Progenitor cell of endocrine pancreas (in vitro differentiated cells): ENCODE data around the gene C19orf12. TPM values are rescaled to one million over a fixed set of nuclear protein-coding genes. Genes with fewer than 3 reads are reported as not detected.

ENCODE experiments used
- DNase-seq: peaks from one replicate; pipeline ENCODE4 v3.0.0; 2021; ENCODE audit warnings: low spot score; ENCODE audit not compliant: unreplicated experiment
- H3K27ac Mint-ChIP-seq: 2 replicates; pipeline ENCODE4 v1.8.0; 2021; ENCODE audit warnings: mild to moderate bottlenecking, moderate library complexity, mixed read lengths
- H3K27me3 Mint-ChIP-seq: 2 replicates; pipeline ENCODE4 v1.8.0; 2021; ENCODE audit warnings: mixed read lengths
- H3K36me3 Mint-ChIP-seq: 2 replicates; pipeline ENCODE4 v1.8.0; 2022; ENCODE audit warnings: mixed read lengths; ENCODE audit not compliant: insufficient read depth
- H3K4me1 Mint-ChIP-seq: 2 replicates; pipeline ENCODE4 v1.8.0; 2021; ENCODE audit warnings: low read depth, mixed read lengths
- H3K4me3 Mint-ChIP-seq: 2 replicates; pipeline ENCODE4 v1.8.0; 2021; ENCODE audit warnings: low read depth, mild to moderate bottlenecking, moderate library complexity, mixed read lengths
- H3K9me3 Mint-ChIP-seq: 2 replicates; pipeline ENCODE4 v1.8.0; 2021; ENCODE audit warnings: low read depth, mixed read lengths
- CTCF ChIP-seq: fragments of 200-600 bp; sonication (generic); IDR thresholded peaks from one replicate; pipeline ENCODE4 v1.5.0; 2021; ENCODE audit warnings: antibody characterized with exemption, mild to moderate bottlenecking; ENCODE audit not compliant: unreplicated experiment
- total RNA-seq: library from RNA; stranded (reverse); gene quantifications from 2 replicates; pipeline ENCODE4 v1.2.1, GENCODE V29; 2021

C19orf12 gene
- total RNA-seq, 1 donor from 2014 or later, result 37.6 TPM

GRCh38 chr19:29677001-29677817 is 37.9 kb downstream of the C19orf12 start:
- Mint-ChIP-seq H3K4me3 (no peak overlapping the region), H3K27ac (peak overlapping the region; percentile 41), H3K27me3 (no peaks in the 10 kb centered on the region), H3K4me1 (no peaks in the 10 kb centered on the region), H3K9me3 (no peaks in the 10 kb centered on the region), H3K36me3 (no peaks in the 10 kb centered on the region)
- DNase-seq, result no peak
- peak; percentile 11 for TF ChIP-seq CTCF

- Mint-ChIP-seq H3K36me3 (peaks cover 2% of the 10 kb centered on the region), H3K27ac (peak overlapping the region; percentile 41), H3K4me3 (no peak overlapping the region), H3K27me3 (no peaks in the 10 kb centered on the region), H3K9me3 (no peaks in the 10 kb centered on the region), H3K4me1 (no peaks in the 10 kb centered on the region)
- no peak for DNase-seq
- no peak for TF ChIP-seq CTCF
Measured at GRCh38 chr19:29676586-29676985, 38.5 kb downstream of the C19orf12 start.

GRCh38 chr19:29675650-29676186 is 39.3 kb downstream of the C19orf12 start:
- peaks cover 5% of the 10 kb centered on the region for H3K36me3 Mint-ChIP-seq
- peaks cover 4% of the 10 kb centered on the region for H3K4me1 Mint-ChIP-seq
- no peak for TF ChIP-seq CTCF
- no peaks in the 10 kb centered on the region for H3K27me3 Mint-ChIP-seq
- no peak overlapping the region for H3K4me3 Mint-ChIP-seq
- no peak overlapping the region for H3K27ac Mint-ChIP-seq
- no peak for DNase-seq
- H3K9me3 Mint-ChIP-seq, result no peaks in the 10 kb centered on the region

GRCh38 chr19:29675120-29675649 is 39.9 kb downstream of the C19orf12 start:
- peaks cover 4% of the 10 kb centered on the region for H3K4me1 Mint-ChIP-seq
- no peak overlapping the region for H3K27ac Mint-ChIP-seq
- no peaks in the 10 kb centered on the region for H3K9me3 Mint-ChIP-seq
- TF ChIP-seq CTCF, result no peak
- H3K4me3 Mint-ChIP-seq, result no peak overlapping the region
- no peaks in the 10 kb centered on the region for H3K27me3 Mint-ChIP-seq
- peaks cover 5% of the 10 kb centered on the region for H3K36me3 Mint-ChIP-seq
- no peak for DNase-seq

GRCh38 chr19:29674374-29675119 is 40.5 kb downstream of the C19orf12 start:
- H3K27ac Mint-ChIP-seq, result no peak overlapping the region
- peaks cover 8% of the 10 kb centered on the region for H3K36me3 Mint-ChIP-seq
- DNase-seq, result no peak
- H3K9me3 Mint-ChIP-seq, result no peaks in the 10 kb centered on the region
- H3K4me1 Mint-ChIP-seq, result peaks cover 4% of the 10 kb centered on the region
- TF ChIP-seq CTCF, result no peak
- no peak overlapping the region for H3K4me3 Mint-ChIP-seq
- no peaks in the 10 kb centered on the region for H3K27me3 Mint-ChIP-seq
